GM10266 (cell line): Measurements from ENCODE around the gene GPR153.

Experiments
- DNase-seq: peaks from one replicate; pipeline ENCODE4 v3.0.0; 2012; ENCODE audit errors: extremely low spot score
- TF ChIP-seq, protein P1 (sequence below): IDR thresholded peaks from 2 replicates; pipeline ENCODE4 v1.5.1; 2012; ENCODE audit warnings: mild to moderate bottlenecking, low read depth; ENCODE audit not compliant: control insufficient read depth, insufficient read depth; ENCODE audit errors: missing control alignments

Gene GPR153

DNA sequence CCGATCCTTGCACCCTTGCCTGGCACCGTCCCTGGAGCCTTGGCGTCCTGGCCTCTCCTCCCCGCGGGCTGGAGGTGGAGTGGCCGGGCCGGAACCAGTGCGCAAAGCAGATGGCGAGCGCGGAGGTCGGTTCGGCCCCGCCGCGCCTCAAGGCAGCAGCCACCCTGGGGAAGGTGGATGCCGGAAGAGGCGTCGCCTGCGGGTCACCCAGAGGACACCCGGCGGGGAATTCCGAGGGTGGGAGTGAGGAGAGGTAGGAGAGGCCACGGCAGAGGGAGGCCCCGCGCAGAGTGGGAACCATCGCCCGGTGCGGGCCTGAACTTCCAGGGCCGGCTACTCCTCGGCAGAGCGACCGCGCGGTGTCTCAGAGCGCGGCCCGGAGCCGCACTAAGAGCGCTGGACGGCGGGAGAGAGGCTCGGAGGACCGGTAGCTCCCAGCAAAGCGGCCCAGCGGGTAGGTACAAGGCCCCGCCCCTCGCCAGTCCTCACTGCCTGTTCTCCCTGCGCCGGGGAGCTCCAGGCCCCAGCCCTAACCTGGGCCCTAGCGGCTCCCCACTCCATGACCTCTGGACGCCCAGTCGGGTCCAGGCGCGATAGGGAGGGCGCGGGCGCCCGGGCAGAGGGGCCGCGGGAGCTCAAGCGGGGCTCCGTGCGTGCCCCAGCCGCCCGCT lies 54.9 kb downstream of the GPR153 start, which contains the start of gene RNF207:
Gene RNF207 (plus strand): TSS at position 271 of the 671 bp plus-strand sequence. CDS start 417 bp downstream, outside the sequence.
- DNase-seq: peak; percentile 94
- TF ChIP-seq, protein P1, sequence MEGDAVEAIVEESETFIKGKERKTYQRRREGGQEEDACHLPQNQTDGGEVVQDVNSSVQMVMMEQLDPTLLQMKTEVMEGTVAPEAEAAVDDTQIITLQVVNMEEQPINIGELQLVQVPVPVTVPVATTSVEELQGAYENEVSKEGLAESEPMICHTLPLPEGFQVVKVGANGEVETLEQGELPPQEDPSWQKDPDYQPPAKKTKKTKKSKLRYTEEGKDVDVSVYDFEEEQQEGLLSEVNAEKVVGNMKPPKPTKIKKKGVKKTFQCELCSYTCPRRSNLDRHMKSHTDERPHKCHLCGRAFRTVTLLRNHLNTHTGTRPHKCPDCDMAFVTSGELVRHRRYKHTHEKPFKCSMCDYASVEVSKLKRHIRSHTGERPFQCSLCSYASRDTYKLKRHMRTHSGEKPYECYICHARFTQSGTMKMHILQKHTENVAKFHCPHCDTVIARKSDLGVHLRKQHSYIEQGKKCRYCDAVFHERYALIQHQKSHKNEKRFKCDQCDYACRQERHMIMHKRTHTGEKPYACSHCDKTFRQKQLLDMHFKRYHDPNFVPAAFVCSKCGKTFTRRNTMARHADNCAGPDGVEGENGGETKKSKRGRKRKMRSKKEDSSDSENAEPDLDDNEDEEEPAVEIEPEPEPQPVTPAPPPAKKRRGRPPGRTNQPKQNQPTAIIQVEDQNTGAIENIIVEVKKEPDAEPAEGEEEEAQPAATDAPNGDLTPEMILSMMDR: no peak

DNA sequence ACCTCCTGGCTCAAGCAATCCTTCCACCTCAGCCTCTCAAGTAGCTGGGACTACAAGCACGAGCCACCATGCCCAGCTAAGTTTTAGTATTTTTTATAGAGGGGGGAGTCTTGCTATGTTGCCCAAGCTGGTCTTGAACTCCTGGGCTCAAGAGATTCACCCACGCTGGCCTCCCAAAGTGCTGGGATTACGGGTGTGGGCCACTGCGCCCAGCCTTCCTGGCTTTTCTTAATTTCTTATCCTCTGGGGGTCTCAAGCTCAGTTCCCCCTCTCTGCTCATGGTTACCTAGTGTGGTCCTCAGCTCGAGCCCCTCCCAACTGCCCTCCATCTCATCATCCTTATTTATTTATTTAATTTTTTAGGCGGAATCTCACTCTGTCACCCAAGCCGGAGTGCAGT lies 58.6 kb downstream of the GPR153 start:
- TF ChIP-seq, protein P1: no peak
- DNase-seq: no peak

DNA sequence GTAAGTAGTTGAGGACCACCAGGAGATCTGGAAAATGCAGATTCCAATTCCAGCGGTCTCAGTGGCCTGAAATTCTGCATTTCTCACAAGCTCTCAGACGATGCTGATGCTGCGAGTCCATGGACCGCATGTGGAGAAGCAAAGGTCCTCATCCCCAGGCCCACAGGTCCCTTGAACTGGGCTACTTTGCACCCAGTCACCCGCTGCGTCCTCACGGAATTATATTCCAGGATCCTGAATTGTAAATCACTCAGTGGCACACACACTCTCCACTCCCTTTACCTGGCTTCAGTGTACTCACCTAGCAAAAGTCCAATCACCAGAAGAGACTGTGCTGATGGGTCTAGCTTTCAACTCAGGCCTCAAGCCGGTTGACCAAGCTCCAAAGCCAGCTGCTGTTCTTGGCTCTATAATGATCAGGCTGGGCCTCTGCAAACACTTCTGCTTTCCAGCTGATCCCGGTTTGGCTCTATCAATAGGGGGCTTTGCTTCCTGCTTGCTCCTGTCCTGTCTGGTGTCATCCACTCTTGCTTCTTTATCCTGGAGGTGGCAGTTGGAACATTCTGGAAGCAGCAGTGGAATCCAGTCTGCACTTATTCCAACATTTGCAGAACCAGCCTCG lies 60.6 kb downstream of the GPR153 start:
- no peak for DNase-seq
- TF ChIP-seq, protein P1: no peak

DNA sequence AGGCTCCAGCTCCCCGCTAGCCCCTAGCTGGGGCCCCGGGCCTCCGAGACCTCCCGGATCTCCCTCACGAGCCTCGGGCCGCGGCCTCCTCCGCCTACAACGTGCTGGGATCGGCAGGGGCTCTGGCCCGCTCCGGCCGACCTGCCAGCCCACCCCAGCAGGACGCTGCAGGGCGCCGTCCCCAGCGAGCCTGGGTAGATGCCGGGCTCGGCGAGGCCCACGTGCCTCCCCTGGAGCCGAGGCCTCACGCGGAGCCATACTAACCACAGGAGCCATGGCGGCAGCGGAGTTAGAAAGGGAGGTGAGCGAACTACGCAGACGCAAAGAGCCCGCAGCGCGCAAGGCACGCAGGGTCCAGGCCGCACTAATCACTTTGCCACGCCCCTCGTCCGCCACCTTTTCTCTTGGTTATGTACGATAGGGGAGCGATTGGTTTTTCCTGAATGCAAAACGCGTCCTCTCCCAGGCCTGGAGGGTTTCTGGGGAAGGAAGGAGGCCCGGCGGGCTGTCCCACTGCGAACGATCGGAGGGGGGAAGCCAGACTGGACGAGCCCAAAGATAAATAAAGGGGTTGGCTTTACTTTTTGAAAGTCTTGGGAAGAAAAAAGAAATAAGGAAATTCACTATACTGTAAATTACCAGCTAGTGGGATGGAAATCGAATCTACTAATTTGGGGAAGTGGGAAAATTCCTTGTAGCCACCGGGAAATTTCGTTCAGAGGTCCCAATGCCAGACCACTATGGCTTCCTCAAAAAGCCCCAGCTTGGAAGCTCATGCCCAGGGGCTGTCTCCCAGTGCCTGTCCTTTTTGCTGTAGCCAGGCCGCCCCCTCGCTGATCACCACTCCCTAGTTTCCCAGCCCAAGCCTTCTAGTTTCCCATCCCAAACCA lies 61.4 kb downstream of the GPR153 start, which contains the start of gene RPL22:
Gene RPL22 (minus strand): TSS at position 298 of the 890 bp plus-strand sequence. CDS start 22 bp downstream, at position 276.
- TF ChIP-seq, protein P1: no peak
- DNase-seq: peak; percentile 93

DNA sequence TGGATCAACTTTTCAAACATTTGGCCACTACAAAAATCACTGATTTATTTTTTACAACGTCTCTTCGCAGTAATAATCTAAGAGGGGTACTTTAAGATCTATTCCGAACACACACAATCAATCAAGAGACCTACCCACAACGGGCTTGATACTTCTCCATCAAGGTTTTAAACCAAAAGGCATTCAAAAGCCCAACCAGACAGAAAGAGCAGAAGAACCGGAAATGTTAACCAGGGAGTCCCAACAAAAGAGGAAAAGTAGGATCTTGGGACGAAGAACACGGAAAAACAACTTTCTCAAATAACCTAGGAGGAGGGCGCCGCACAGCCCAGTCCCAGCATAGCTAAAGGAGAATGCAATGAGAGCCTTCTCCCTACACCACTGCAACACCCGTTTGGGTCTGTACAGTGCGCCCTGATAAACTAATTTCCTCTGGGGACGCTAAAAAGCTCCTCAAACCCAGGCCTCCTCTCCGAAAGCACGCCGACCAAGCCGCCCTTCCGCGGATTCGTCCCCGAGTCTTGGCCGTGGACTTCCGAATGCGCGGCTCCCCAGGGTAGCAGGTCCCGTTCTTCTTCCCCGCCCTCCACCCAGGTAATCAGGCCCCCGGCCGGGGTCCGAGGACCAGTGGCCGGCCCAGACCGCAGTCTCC lies 62.1 kb downstream of the GPR153 start:
- TF ChIP-seq, protein P1: no peak
- DNase-seq: no peak

DNA sequence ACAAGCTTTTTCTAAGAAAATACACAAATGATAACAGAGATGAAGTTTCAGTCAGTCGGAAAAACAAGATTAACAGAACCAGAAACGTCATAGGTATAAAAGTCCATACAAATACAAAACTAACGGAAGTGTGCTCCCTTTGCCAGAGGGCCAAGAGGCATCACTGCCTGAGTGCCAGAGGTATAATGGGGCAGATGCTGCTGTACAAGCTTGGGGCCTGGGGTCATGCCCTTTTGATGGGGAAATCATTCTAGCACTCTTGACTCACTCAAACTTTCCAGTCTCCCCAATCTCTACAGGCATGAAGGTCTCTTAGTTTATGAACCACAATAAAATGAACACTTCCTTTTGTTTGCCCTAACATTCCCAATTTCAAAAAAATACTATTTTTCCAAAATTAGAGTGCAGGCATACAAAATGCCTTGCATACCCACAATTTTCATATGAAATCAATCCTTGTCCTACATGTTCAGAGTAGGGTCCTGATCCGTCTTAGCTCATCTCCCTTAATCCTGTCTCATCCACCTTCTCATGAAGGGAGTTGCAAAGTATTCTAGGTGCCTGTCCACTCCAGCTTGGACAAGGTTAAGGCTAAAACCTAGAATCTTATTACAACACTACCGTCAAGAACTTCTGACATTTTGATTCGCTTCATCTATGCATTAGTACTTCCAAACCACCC lies 63.0 kb downstream of the GPR153 start:
- TF ChIP-seq, protein P1: no peak
- no peak for DNase-seq
